HG03103 (cell line): ENCODE results near the gene BBC3.

ENCODE experiments used
- ATAC-seq: cut with Tn5 transposase; IDR thresholded peaks from one replicate; pipeline ENCODE4 v1.9.1; 2021; ENCODE audit warnings: low read depth; ENCODE audit not compliant: unreplicated experiment

BBC3 gene

DNA sequence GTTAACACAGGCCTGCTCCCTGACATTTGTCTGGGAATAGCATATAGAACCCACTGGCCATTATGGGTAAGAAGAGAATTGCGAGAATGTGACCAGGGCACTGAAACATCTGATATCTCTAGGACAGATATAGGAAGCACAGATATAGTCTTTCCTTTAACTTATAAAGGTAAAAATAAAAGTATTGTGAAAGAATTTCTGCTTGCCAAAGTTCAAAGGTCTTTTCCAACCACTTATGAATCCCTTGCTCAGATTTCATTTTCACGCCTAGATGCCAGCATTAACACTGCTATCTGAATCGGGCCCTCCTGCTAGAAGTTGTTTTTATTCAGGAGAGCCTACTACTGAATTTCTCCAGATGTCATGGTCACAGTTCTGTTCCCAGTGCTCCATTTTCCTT is 27.7 kb downstream of the BBC3 start:
- no peak for ATAC-seq

DNA sequence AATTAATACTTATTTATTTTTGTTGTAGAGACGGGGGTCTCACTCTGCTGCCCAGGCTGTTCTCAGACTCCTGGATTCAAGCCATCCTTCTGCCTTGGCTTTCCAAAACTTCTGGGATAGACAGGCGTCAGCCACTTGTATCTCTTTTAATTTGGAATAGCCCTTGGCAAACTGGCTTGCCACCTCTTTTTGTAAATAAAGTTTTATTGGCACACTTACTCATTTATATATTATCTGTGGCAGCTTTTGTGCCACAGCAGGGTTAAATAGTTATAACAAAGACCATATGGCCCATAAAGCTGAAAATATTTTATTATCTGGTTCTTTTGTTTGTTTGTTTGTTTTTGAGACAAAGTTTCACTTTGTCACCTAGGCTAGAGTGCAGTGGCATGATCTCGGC is 30.5 kb downstream of the BBC3 start:
- no peak for ATAC-seq

DNA sequence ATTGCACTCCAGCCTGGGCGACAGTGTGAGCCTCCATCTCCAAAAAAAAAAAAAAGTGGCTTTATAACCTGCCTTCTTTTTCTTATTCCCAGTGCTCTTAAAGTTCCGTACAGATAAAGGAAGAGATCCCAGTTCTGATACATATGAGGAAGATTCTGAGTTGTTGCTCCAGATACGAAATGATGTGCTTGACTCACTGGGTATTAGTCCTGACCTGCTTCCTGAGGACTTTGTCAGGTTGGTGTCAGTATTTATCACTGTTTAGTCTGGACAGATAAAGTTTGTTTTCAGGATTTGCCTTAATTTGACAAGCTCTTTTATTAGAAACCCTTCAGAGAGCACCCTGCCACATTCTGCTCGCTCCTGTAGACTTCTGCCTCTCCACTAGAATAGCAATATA is 33.9 kb downstream of the BBC3 start:
- ATAC-seq, result no peak

DNA sequence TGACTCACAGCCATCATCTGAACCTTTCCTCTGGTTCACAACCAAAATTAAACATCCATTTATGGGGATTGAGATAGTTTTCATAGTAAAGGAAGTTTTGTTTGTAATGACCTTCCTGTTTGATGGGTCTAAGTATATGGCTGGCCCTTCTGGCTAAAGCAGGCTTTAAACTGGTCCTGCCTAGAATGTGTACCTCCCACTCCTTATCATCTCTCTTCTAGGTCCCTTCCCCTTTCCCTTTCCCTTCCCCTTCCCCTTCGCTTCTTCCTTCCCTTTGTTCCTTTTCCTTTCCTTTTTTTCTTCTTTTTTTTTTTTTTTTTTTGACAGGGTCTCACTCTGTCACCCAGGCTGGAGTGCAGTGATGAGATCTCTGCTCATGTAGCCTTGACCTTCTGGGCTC is 35.6 kb downstream of the BBC3 start:
- no peak for ATAC-seq

DNA sequence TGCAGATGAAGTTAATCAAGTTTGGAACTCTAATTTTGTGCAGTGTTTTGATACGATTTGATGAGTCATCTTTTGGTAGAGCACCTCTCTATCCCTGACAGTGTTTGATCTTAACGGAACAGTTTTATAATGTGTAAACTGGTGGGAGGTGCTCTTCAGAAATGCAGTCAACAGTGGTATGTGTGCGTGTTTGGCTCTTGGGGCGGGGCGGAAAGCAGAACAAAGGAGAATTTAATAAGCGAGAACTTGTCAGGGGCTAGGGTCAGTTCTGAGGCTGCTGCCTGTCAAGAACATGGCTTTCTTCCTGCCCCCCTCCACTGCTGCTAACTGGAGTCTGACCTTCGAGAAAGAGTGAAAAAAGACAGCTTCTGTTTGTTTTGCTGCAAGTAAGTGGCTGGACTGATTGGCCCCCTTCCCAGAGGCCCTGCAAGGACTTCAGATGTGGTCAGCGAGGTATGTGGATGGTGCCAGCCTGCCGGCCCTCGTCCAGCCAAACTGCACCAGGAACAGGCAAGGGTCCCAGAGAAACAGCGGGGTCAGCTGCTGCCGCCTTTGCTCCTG is 40.8 kb downstream of the BBC3 start:
- no peak for ATAC-seq

DNA sequence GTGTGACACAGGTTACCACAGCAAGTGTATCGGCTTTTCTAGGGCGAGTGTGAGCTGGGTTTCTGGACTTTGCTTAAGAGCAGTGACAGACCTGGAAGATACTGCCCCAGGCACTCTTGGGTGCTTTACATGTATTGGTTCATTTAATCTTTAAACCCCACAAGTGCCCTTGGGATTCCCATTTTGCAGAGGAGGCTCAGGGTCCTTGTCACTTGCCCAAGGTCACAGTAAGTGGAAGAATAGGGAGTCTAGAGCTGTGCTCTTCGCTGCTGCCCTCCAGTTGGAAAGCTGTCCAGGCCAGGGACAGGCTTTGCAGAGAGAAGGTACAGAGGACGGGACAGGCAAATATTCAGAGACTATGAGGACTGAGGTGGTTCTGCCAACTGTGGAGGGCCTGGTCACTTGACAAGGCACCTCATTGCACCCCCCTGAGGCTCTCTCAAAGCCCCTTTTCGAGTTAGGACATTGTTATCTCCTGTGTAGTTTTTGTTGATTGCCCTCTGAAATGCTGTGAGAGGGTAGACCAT is 42.4 kb downstream of the BBC3 start:
- no peak for ATAC-seq

DNA sequence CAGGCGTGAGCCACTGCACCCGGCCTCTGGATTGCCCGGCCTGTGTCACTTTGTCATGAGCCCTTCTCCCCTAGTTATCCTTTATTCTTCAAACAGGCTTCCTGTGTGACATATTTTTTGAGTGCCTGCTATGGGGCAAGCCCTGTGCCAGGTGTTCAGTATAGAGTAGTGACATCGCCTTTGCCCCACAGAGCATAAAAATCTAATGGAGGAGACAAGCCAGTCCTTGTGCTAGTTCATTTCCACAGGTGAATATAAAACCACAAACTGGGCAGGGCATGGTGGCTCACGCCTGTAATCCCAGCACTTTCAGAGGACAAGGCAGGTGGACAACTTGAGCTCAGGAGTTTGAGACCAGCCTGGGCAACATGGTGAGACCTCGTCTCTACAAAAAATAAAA is 43.2 kb downstream of the BBC3 start:
- no peak for ATAC-seq

DNA sequence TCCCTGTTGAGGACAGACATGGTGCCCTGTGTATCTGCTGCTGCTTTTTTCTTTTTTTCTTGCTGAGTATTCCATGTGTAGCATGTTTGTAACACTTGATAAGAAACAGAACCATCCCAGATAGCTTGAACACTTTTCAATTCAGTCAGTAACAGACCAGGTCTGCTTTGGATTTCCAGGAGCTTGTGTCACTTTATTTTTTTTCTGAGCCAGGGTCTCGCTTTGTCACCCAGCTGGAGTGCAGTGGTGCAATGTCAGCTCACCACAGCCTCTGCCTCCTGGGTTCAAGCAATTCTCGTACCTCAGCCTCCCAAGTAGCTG is 43.7 kb downstream of the BBC3 start:
- ATAC-seq, result no peak

DNA sequence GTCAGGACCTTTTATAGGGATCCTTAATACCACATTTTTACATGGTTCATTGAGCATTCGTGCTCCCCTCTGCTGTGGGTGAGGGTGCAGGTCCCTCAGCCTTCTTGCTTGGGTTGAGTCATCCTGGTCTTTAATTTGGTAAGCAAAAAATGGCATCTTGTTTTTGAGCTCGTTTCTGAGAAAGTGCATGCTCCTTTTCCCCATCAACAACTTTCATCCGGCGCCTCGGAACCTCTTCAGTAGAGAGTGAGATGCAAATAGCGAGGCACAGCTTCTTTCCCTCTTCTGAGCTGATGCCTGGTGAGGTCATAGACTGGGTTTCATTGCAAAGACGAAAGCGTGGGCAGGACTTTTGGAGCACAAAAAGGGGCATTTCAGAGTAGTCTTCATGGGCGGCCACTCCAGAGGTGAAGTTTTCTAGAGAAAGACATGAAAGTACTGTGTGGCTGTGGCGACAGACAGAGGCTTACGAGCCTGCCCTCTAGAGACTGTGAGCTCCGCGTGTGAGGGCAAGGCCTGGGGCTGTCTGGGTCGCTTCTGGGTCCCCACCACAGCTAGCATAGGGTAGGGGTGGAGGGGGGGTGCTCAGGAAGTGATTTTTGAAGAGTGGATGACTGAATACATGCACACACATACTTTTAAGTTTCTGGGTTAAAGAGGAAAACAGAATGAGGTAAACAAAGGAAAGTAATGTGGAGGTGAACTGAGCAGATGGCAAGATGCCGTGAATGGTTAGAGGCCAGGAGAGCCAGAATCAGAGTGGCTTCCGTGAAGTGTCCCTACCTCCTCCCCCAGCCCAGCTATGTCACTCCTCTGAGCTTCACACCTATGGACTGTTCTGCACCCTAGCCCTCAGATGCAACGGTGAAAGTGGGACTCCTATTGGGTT is 44.3 kb downstream of the BBC3 start:
- peak; percentile 69 for ATAC-seq

DNA sequence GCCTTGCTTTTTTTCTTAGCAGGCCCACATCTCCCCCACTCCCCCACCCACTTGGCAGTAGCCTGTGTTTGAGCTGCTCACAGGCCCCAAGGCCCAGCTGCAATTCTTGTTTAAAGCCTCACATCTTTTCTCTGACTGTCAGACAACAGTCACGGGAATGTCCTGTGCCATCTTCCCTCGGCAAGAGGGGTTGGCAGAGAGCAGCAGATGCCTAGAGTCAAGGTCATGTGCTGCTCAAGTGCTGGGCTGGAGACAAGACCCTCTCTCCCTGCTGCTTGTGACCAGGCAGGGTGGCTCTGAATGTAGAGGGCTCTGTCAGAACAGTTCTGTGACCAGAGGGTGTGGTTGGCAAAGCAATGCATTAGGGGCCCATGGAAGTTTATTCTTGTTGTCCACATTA is 47.4 kb downstream of the BBC3 start:
- ATAC-seq, result no peak

DNA sequence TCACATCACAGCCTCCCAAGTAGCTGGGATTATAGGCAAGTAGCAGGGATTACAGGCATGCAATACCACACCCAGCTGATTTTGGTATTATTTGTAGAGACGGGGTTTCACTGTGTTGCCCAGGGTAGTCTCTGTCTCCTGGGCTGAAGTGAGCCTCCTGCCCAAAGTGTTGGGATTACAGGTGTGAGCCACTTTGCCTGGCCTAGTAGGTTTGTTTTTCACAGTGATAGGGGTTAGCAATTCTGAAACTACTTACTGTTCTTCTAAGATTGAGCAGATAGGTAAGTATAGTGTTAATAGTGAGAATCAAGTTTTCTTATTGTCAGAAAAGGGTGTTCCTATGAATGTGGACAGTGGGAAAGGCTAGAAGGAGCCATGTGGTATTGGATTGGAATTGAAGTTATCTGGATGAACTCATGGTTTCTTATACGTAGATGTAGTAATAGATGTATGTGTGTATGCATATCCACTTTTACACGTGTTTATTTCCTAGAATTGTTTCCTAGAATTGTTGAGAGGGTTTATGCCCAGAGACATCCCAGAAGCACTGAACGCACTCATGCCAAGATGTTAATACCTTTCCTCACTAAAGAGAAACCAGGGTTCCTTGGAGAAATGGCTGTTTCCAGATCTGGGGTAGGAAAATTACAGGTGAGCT is 51.2 kb downstream of the BBC3 start:
- ATAC-seq, result no peak

DNA sequence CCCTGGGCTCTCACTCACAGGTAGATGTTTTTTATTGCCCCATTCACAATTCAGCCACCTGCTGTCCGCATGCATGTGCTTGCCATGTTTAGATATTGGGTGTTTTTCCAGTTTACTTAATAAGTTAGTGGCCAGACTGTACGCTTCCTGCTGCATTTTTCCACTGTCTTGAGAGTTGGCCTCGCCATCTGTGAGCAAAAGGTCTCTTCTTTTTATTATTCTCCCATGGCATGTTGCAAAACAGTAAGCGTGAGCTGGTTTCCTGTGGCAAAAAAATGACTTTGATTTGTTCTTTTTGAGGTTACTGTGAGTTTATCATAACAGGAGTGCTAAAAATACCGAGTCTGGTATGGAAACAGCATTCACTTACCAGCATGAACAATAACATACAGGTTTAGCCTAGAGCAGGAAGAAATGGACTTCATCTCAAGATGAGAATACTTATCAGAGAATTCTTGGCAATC is 54.3 kb downstream of the BBC3 start:
- no peak for ATAC-seq

DNA sequence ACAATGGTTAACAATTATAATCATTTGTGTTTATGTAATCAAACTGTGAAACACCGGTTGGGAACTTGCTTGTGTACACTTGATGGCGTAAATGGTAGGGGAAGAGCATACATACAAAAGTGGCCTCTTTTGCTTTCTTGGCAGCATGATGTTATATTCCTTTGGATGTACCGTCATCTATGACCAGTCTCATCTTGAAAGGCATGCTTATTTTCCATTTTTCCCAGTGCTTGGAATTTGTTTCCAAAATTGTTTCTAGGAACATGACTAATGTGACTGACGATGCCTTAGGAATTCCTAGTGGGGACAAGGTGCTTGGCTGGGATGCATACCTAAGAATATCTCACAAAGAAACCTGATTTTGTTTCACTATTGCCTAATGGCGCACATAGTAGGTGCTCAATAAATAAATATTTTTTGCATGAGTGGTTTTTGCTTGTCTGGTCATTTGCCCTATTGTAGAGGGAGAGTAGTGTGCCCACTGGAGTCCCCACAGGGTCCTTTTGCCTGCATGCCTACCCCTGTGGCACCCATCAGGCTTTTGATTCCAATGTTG is 54.9 kb downstream of the BBC3 start:
- no peak for ATAC-seq

DNA sequence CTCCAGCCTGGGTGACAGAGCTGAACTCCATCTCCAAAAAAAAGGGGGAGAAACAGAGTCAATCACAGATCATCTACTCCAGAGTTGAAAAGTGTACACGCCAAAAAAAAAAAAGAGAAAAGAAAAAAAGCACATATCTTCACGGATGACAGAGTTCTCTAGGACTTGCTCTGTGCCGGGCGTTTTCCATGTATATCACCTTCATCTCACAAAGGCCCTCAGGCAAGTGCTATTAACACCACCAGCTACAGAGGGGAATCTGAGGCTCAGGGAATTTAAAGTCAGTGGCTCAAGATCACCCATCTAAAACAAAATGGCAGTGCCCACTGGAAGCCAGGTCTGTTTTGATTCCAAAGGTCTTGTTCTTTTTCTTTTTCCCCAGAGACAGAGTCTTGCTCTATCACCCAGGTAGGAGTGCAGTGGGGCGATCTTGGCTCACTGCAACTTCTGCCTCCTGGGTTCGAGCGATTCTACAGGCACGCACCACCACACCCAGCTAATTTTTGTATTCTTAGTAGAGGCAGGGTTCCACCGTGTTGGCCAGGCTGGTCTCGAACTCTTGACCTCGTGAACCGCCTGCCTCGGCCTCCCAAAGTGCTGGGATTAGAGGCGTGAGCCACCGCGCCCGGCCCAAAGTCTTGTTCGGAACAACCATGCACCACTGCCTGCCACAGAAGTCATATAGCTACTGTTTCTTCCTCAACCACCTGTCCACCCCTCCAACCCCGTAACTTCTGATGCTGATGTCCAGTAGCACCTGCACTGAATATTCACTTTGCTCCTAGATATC is 58.1 kb downstream of the BBC3 start:
- no peak for ATAC-seq
